NCI-H1105 treated with DMSO at 0.1 percent for 48 hours (cell line): ENCODE data around the gene RTBDN.

ENCODE experiments used
- DNase-seq: peaks from one replicate; lab custom pipeline; 2025; lab: John Stamatoyannopoulos, UW

Gene RTBDN

DNA sequence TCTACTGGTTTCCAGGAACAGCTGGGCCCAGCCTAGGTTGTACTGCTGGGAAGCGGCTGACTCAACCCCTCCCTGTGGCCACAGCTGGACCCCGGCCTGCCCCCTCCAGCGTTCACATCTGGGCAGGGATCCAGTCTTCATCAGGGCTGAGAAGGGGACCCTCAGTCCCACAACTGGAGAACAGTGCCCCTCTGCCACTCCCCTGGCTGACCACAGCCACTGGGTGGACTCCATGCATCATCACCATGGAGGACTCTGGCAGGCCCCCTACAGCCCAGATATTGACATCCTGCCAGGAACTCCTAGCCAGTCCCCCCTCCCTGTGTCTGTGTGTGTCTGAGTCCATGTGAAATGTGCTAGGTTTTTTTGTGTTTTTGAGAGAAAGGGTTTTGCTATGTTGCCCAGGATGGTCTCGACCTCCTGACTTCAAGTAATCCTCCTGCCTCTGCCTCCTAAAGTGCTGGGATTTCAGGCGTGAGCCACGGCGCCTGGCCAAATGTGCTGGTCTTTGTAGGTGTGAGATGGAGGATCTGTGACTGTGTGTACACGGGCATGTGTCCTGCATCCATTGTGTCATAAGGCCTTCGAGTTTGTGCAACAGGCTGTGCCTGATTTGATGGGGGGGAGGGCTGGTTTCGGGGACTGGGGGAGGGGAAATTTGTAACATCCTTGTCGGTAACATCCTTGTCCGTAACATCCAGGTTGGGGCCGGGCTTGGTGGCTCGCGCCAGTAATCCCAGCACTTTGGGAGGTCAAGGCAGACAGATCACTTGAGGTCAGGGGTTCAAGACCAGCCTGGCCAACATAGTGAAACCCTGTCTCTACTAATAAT, 55.0 kb downstream of the RTBDN start:
- peak; percentile 31 for DNase-seq

DNA sequence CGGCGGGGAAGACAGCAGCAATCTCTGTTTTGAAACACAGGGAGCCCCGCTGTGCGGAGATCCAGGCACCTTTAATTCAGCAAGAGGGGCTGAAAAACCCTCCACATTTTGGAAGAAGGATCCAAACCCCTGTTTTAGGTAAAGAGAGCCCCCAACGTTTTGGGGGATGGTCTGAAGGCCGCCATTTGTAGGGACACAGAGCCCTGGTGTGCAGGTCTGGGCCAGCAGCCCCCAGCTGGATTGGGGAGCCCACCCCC, 55.5 kb downstream of the RTBDN start:
- DNase-seq = no peak

DNA sequence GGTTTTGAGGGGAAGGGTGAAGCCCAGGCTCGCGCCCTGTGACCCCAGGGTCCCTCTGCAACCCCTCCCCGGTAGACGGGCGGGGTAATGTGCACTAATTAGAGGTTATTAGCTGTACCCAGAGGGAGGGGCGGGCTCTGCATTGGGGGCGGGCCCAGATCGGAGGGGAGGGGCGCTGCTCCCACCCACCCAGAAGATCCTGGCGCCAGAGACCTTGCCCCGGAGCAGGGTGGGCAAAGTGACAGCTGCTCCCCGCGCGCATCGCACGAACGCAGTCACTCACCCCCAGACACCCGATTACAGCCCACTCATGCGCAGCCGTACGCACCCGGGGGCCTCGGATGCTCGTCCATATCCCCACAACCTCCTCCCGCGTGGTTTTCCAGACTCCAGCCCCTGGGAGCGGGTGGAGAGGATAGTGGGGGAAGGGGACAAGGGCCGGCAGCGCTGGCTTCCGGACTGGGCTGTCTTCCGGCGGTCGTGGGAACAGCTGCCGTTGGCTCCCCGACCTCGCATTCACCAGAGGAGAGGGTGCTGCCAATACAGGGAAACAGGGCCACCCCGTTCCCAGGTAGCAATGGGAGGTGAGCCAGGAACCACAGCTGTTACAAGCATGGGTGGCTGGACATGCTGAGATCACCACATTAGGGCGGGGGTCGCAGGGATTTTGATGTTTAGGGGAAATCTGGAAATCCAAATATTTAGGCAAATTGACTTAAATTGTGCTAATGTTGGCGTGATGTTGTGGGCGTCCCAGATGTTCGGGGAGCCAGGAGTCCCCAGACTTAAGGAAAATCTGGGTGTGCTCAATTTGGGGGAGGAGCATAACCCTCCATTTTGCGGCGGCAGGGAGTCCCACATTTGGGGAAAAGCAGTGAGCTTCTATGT, 56.1 kb downstream of the RTBDN start:
- peak; percentile 79 for DNase-seq

DNA sequence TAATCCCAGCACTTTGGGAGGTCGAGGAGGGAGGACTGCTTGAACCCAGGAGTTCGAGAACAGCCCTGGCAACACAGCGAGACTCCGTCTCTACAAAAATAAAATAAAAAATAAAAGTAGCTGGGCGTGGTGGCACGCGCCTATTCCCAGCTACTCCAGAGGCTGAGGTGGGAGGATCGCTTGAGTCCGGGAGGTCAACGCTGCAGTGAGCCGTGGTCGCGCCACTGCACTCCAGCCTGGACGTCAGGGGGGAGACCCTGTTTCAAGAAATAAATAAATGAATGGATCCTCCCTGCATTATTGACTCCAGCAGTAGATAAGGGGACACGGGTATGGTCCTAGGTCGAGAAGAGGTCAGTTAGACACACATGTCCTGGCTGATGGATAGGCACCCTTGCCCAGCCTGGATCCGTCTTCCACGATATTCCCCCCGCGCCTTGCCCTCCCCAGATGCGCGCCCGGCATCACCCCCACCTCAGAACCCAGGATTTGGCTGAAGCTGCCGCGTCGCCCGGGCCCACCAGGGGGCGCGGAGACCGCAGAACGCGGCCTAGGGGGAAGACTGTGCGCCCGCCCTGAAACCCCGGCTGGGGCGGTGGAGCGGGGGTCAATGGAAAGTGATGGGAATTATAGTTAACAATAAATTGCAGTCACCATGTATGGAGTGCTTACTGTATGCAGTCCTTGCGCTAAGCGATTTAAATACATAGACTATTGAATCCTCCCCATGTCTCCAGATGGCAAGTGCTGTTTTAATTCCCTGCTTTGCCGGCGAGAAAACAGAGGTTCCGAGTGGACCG, 57.0 kb downstream of the RTBDN start:
- peak; percentile 76 for DNase-seq
